ENCODE data around the gene LASP1. TPM values are rescaled to one million over a fixed set of nuclear protein-coding genes. Genes with fewer than 3 reads are reported as not detected.
"Not testable (repeated sequence)": the region's sequence is repeated elsewhere in the genome, so short reads cannot be mapped to it uniquely, and the experiment has no call there.

The LASP1 gene
- total and polyA plus RNA-seq, 2 experiments from 2014 or later, result 48.7 to 173 TPM

GRCh38 chr17:38911081-38911730 is 41.3 kb downstream of the LASP1 start:
- H3K79me2 ChIP-seq (replicated peaks; ENCODE audit: insufficient read depth), result peaks cover 23% of the 10 kb centered on the region; the same call in 1 of the 2 replicates
- peaks cover 16% of the 10 kb centered on the region; the same call in 1 of the 2 replicates for H4K20me1 ChIP-seq (replicated peaks; ENCODE audit: insufficient read depth)
- no peak overlapping the region for H2AFZ ChIP-seq
- ATAC-seq (no peak), DNase-seq (ENCODE audit: low spot score) (no peak)
- Mint-ChIP-seq H3K9me3 (no peaks in the 10 kb centered on the region), H3K4me1 (peaks cover 21% of the 10 kb centered on the region), H3K4me3 (no peak overlapping the region), H3K27me3 (ENCODE audit: insufficient read depth, low read depth, poor library complexity) (peaks cover 4% of the 10 kb centered on the region), H3K36me3 (ENCODE audit: low read depth) (peaks cover 20% of the 10 kb centered on the region), H3K27ac (no peak overlapping the region; the same call in 1 of the 2 replicates)
- no peaks in the 10 kb centered on the region; the same call in 1 of the 2 replicates for H3K36me3 ChIP-seq (ENCODE audit: insufficient read depth)
- H3K4me1 ChIP-seq (ENCODE audit: insufficient read depth), result peaks cover 10% of the 10 kb centered on the region; the same call in 1 of the 2 replicates
- no peaks in the 10 kb centered on the region for H3K9me2 ChIP-seq (ENCODE audit: insufficient read depth)
- no peak overlapping the region for H3K4me3 ChIP-seq
- no peak for TF ChIP-seq REST (IDR thresholded peaks at IDR 0.05; ENCODE audit: unreplicated experiment)
- no peak for TF ChIP-seq ETS1 (IDR thresholded peaks at IDR 0.05)
- no peak for TF ChIP-seq NANOG (IDR thresholded peaks at IDR 0.05; ENCODE audit: borderline replicate concordance)
- H3K27ac ChIP-seq (ENCODE audit: low read depth), result no peak overlapping the region
- H3K27me3 ChIP-seq (ENCODE audit: insufficient read depth), result no peaks in the 10 kb centered on the region
- H3F3A ChIP-seq (replicated peaks; ENCODE audit: low read depth), result 0 out of 2 replicates have a peak, but pooled peaks cover 2% of the 10 kb centered on the region
- H3K4me2 ChIP-seq, result no peak overlapping the region

DNA sequence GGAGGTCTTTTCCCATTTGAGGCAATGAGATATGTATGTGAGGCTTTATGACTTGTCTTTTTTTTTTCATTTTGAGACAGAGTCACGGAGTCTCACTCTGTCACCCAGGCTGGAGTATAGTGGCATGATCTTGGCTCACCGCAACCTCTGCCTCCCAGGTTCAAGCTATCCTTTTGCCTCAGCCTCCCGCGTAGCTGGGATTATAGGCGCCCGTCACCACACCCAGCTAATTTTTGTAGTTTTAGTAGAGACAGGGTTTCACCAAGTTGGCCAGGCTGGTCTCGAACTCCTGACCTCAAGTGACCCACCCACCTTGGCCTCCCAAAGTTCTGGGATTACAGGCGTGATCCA is 41.8 kb downstream of the LASP1 start:
- H3K4me1 ChIP-seq (ENCODE audit: insufficient read depth); H3K27me3 ChIP-seq (ENCODE audit: insufficient read depth); ATAC-seq; H3K4me3 ChIP-seq; H3K27ac ChIP-seq (ENCODE audit: low read depth); DNase-seq (ENCODE audit: low spot score); H2AFZ ChIP-seq; H3K9me2 ChIP-seq (ENCODE audit: insufficient read depth); H3K36me3 ChIP-seq (ENCODE audit: insufficient read depth); H3K4me2 ChIP-seq; H3K4me3 Mint-ChIP-seq; H3F3A ChIP-seq (replicated peaks; ENCODE audit: low read depth); H3K27me3 Mint-ChIP-seq (ENCODE audit: insufficient read depth, low read depth, poor library complexity); H3K9me3 Mint-ChIP-seq; H3K27ac Mint-ChIP-seq: not testable (repeated sequence)
- H4K20me1 ChIP-seq (replicated peaks; ENCODE audit: insufficient read depth), result peaks cover 14% of the 10 kb centered on the region; the same call in 1 of the 2 replicates
- Mint-ChIP-seq H3K36me3 (ENCODE audit: low read depth) (peaks cover 21% of the 10 kb centered on the region), H3K4me1 (peaks cover 21% of the 10 kb centered on the region)
- peaks cover 18% of the 10 kb centered on the region; the same call in 1 of the 2 replicates for H3K79me2 ChIP-seq (replicated peaks; ENCODE audit: insufficient read depth)

All from GM23338 (cell line).